Testis (tissue), 5 donors: ENCODE measurements around the gene SPINK8. TPM values are rescaled to one million over a fixed set of nuclear protein-coding genes. Genes with fewer than 3 reads are reported as not detected.
"Not testable (repeated sequence)": the region's sequence is repeated elsewhere in the genome, so short reads cannot be mapped to it uniquely, and the experiment has no call there.

ENCODE experiments used
- DNase-seq: peaks from one replicate; pipeline ENCODE4 v3.0.0-alpha.2; 2019
- H3K27ac ChIP-seq, 2 donors: fragments of 200-600 bp; sonication (generic); one replicate each; pipeline ENCODE4 v1.5.1; 2019
- H3K27me3 ChIP-seq: fragments of 200-600 bp; sonication (generic); one replicate; pipeline ENCODE4 v1.5.1; 2019
- H3K36me3 ChIP-seq: fragments of 200-600 bp; sonication (generic); one replicate; pipeline ENCODE4 v1.5.1; 2017; ENCODE audit warnings: low read depth; ENCODE audit errors: missing control alignments
- H3K4me1 ChIP-seq: fragments of 200-600 bp; sonication (generic); one replicate; pipeline ENCODE4 v1.5.1; 2019
- H3K4me3 ChIP-seq, 2 donors: fragments of 200-600 bp; sonication (generic); one replicate each; pipeline ENCODE4 v1.5.1; 2017 to 2019
- H3K9me3 ChIP-seq: fragments of 200-600 bp; sonication (generic); one replicate; pipeline ENCODE4 v1.5.1; 2017
- CTCF ChIP-seq, 3 experiments: fragments of 450-650 bp in 2 of 3; fragments of 200-600 bp in 1 of 3; sonication (generic) in 1 of 3; IDR thresholded peaks; one replicate each; pipeline ENCODE4 v1.5.1; 2016 to 2019; ENCODE audit warnings: antibody characterized with exemption in 3 of 3, mild to moderate bottlenecking in 2 of 3, moderate library complexity in 1 of 3
- POLR2A ChIP-seq: fragments of 450-650 bp; IDR thresholded peaks from one replicate; pipeline ENCODE4 v1.6.1; 2017; ENCODE audit warnings: antibody characterized with exemption, mild to moderate bottlenecking, moderate library complexity
- WGBS, 2 donors: methylation state at CpG; one replicate each; pipeline ENCODE4 v1.1.5; 2018; 5-methylcytosine and 5-hydroxymethylcytosine counted together
- intact Hi-C: fragments of 100-400 bp; cut with DNase I; formaldehyde crosslinking; loops from one replicate; pipeline ENCODE4 v1.15.1; 2023; ENCODE audit warnings: low total_unique reads
- long read RNA-seq, 2 donors: transcript quantifications; one replicate each; lab custom pipeline, GENCODE V29; 2026
- polyA plus RNA-seq: library from polyadenylated mRNA; stranded (reverse); fragments of 350-450 nt; fragmentation: Illumina TruSeq; extraction: RNeasy Lipid Tissue Mini Kit (QIAGEN cat#74804); gene quantifications from one replicate; pipeline ENCODE4 v1.2.3, GENCODE V29; 2014; ENCODE audit warnings: low read depth, low replicate concordance; ENCODE audit not compliant: insufficient read depth
- total RNA-seq, 2 donors: library from RNA; depleted of rRNA; stranded (reverse); fragments of >200 nt; gene quantifications; one replicate each; pipeline ENCODE4 v1.2.3, GENCODE V29; 2016

Gene SPINK8
- total RNA-seq (not detected), polyA plus RNA-seq (not detected)
- long read RNA-seq, donor 1 = 0 reads
- long read RNA-seq, donor 2 = 0 reads

- DNase-seq, intact Hi-C loops, H3K4me1 ChIP-seq, H3K4me3 ChIP-seq, H3K36me3 ChIP-seq, H3K27ac ChIP-seq, H3K27me3 ChIP-seq, H3K9me3 ChIP-seq: not testable (repeated sequence)
- WGBS, 2 donors = 78 to 81% methylated on average over 15 of the region's 15 CpGs
Measured at GRCh38 chr3:48333346-48334245, at the start of gene SPINK8. TSS of gene SPINK8 (minus strand) at chr3:48333661. CDS start at chr3:48328341, 5,320 bp downstream.

GRCh38 chr3:48372862-48373435 lies 39.5 kb upstream of the SPINK8 start:
- Histone ChIP-seq H3K27ac (no peak overlapping the region), H3K27me3 (no peaks in the 10 kb centered on the region), H3K4me3 (no peak overlapping the region), H3K9me3 (no peaks in the 10 kb centered on the region), H3K36me3 (no peaks in the 10 kb centered on the region), H3K4me1 (peaks cover 6% of the 10 kb centered on the region)
- intact Hi-C loops = no loop called here
- no peak for DNase-seq
- 71 to 75% methylated on average over 5 of the region's 5 CpGs for WGBS, 2 donors
- no peak for TF ChIP-seq CTCF (IDR thresholded peaks at IDR 0.05)
- TF ChIP-seq POLR2A = no peak

- H3K9me3 ChIP-seq = no peaks in the 10 kb centered on the region
- intact Hi-C loops = no loop called here
- no peak overlapping the region for H3K4me3 ChIP-seq
- H3K27me3 ChIP-seq = no peaks in the 10 kb centered on the region
- no peak for TF ChIP-seq POLR2A
- no peak for TF ChIP-seq CTCF (IDR thresholded peaks at IDR 0.05)
- H3K4me1 ChIP-seq = peaks cover 6% of the 10 kb centered on the region
- DNase-seq = no peak
- H3K36me3 ChIP-seq = no peaks in the 10 kb centered on the region
- WGBS, 2 donors = 85 to 89% methylated on average over 7 of the region's 7 CpGs
- no peak overlapping the region for H3K27ac ChIP-seq
Measured at GRCh38 chr3:48372377-48372770, 38.9 kb upstream of the SPINK8 start.

- 84 to 93% methylated on average over 11 of the region's 11 CpGs for WGBS, 2 donors
- no peaks in the 10 kb centered on the region for H3K27me3 ChIP-seq
- H3K27ac ChIP-seq = no peak within 1 kb of the TSS
- H3K9me3 ChIP-seq = no peaks in the 10 kb centered on the region
- H3K4me3 ChIP-seq = no peak within 1 kb of the TSS
- DNase-seq = no peak
- TF ChIP-seq CTCF (IDR thresholded peaks at IDR 0.05) (no peak), POLR2A (no peak)
- H3K36me3 ChIP-seq = no peaks in the 10 kb centered on the region
- intact Hi-C loops = no loop called here
- H3K4me1 ChIP-seq = peaks cover 6% of the 10 kb centered on the region
Measured at GRCh38 chr3:48371651-48372376, 38.4 kb upstream of the SPINK8 start, which contains the start of gene FBXW12. TSS of gene FBXW12 (plus strand) at chr3:48372219. CDS start at chr3:48372768, 549 bp downstream.

DNA sequence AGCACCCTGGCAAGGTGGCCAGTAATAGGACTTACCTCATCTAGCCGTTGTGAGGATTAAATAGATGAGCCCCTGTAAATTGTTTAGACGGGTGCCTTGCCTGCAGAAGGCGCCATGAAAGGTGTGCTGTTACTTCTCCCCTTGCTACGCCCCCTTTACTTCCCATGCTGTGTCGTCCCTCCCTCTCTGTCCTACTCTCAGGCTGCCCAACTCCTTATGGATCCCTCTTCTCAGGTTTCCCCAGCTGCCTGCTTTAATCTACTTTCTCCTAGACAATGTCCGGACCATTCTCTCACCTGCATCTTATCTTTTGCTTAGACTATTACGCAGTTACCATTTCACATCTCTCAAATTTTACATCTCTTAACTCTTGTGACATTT lies 36.9 kb upstream of the SPINK8 start:
- peaks cover 6% of the 10 kb centered on the region for H3K4me1 ChIP-seq
- H3K9me3 ChIP-seq = no peaks in the 10 kb centered on the region
- no peaks in the 10 kb centered on the region for H3K27me3 ChIP-seq
- no peaks in the 10 kb centered on the region for H3K36me3 ChIP-seq
- 81 to 89% methylated on average over 7 of the region's 7 CpGs for WGBS, 2 donors
- TF ChIP-seq POLR2A = no peak
- no peak for TF ChIP-seq CTCF (IDR thresholded peaks at IDR 0.05)
- no peak overlapping the region for H3K4me3 ChIP-seq
- intact Hi-C loops = no loop called here
- H3K27ac ChIP-seq = no peak overlapping the region
- DNase-seq = no peak
